Neural crest cell (in vitro differentiated cells): ENCODE data around the gene PRKG1. TPM values are rescaled to one million over a fixed set of nuclear protein-coding genes. Genes with fewer than 3 reads are reported as not detected.

Experiments
- DNase-seq: peaks from one replicate; pipeline ENCODE4 v3.0.0; 2021; ENCODE audit warnings: low read depth, mixed read lengths, low spot score
- H3K27ac Mint-ChIP-seq: one replicate; pipeline ENCODE4 v1.8.0; 2021; ENCODE audit warnings: mild to moderate bottlenecking, mixed read lengths; ENCODE audit not compliant: unreplicated experiment
- H3K27me3 Mint-ChIP-seq: 2 replicates; pipeline ENCODE4 v1.8.0; 2021; ENCODE audit warnings: low read depth, mild to moderate bottlenecking, mixed read lengths
- H3K36me3 Mint-ChIP-seq: 2 replicates; pipeline ENCODE4 v1.8.0; 2021; ENCODE audit warnings: low read depth, mild to moderate bottlenecking, mixed read lengths
- H3K4me1 Mint-ChIP-seq: 2 replicates; pipeline ENCODE4 v1.8.0; 2021; ENCODE audit warnings: mixed read lengths
- H3K4me3 Mint-ChIP-seq: one replicate; pipeline ENCODE4 v1.8.0; 2021; ENCODE audit warnings: mild to moderate bottlenecking, mixed read lengths
- H3K9me3 Mint-ChIP-seq: 2 replicates; pipeline ENCODE4 v1.8.0; 2021; ENCODE audit warnings: mixed read lengths
- CTCF ChIP-seq: fragments of 200-600 bp; sonication (generic); conservative IDR thresholded peaks from 2 replicates; pipeline ENCODE4 v1.5.0; 2021; ENCODE audit warnings: antibody characterized with exemption, mild to moderate bottlenecking
- total RNA-seq: library from RNA; stranded (reverse); gene quantifications from 2 replicates; pipeline ENCODE4 v1.2.1, GENCODE V29; 2021

The PRKG1 gene
- total RNA-seq, 1 donor from 2014 or later: 4.4 TPM

GRCh38 chr10:52284416-52285013 is 1210.2 kb downstream of the PRKG1 start:
- DNase-seq: no peak
- Mint-ChIP-seq H3K36me3 (no peaks in the 10 kb centered on the region), H3K4me1 (no peaks in the 10 kb centered on the region), H3K9me3 (no peaks in the 10 kb centered on the region), H3K27me3 (no peaks in the 10 kb centered on the region), H3K27ac (no peak overlapping the region), H3K4me3 (no peak overlapping the region)
- no peak for TF ChIP-seq CTCF

GRCh38 chr10:52287866-52288265 is 1213.6 kb downstream of the PRKG1 start:
- Mint-ChIP-seq H3K27ac (no peak overlapping the region), H3K36me3 (no peaks in the 10 kb centered on the region), H3K4me1 (no peaks in the 10 kb centered on the region), H3K27me3 (no peaks in the 10 kb centered on the region), H3K4me3 (no peak overlapping the region), H3K9me3 (no peaks in the 10 kb centered on the region)
- TF ChIP-seq CTCF: no peak
- DNase-seq: no peak

GRCh38 chr10:52297747-52298146 is 1223.5 kb downstream of the PRKG1 start:
- H3K4me3 Mint-ChIP-seq: no peak overlapping the region
- H3K4me1 Mint-ChIP-seq: no peaks in the 10 kb centered on the region
- no peak for DNase-seq
- H3K9me3 Mint-ChIP-seq: no peaks in the 10 kb centered on the region
- no peak overlapping the region for H3K27ac Mint-ChIP-seq
- no peaks in the 10 kb centered on the region for H3K27me3 Mint-ChIP-seq
- TF ChIP-seq CTCF: no peak
- H3K36me3 Mint-ChIP-seq: no peaks in the 10 kb centered on the region

- H3K27me3 Mint-ChIP-seq: peaks cover under 1% of the 10 kb centered on the region
- H3K36me3 Mint-ChIP-seq: no peaks in the 10 kb centered on the region
- no peak overlapping the region for H3K4me3 Mint-ChIP-seq
- no peak for TF ChIP-seq CTCF
- no peak for DNase-seq
- no peaks in the 10 kb centered on the region for H3K4me1 Mint-ChIP-seq
- H3K27ac Mint-ChIP-seq: no peak overlapping the region
- no peaks in the 10 kb centered on the region for H3K9me3 Mint-ChIP-seq
Observed at GRCh38 chr10:52300599-52301277, 1226.5 kb downstream of the PRKG1 start.

- peak overlapping the region; percentile 89 for H3K27ac Mint-ChIP-seq
- peak; percentile 65 for DNase-seq
- H3K36me3 Mint-ChIP-seq: no peaks in the 10 kb centered on the region
- H3K9me3 Mint-ChIP-seq: no peaks in the 10 kb centered on the region
- H3K4me3 Mint-ChIP-seq: peak overlapping the region; percentile 92
- TF ChIP-seq CTCF: peak; percentile 91
- H3K27me3 Mint-ChIP-seq: peaks cover 45% of the 10 kb centered on the region
- H3K4me1 Mint-ChIP-seq: peaks cover 20% of the 10 kb centered on the region
Observed at GRCh38 chr10:52308251-52309031, 1234.2 kb downstream of the PRKG1 start.
